ENCODE results near the gene NUB1.

NUB1 gene

GRCh38 chr7:151412318-151412717, 70.7 kb downstream of the NUB1 start:
- peaks cover 4 to 52% of the 10 kb centered on the region in 2 donors for H3K27me3 ChIP-seq
- intact Hi-C loops (cut with DNase I; ENCODE audit: low total_unique reads): loop anchor here (5.0 kb wide), 1 partner anchor 40 kb away; no protein-coding TSS in a partner anchor
- TF ChIP-seq, protein P1, sequence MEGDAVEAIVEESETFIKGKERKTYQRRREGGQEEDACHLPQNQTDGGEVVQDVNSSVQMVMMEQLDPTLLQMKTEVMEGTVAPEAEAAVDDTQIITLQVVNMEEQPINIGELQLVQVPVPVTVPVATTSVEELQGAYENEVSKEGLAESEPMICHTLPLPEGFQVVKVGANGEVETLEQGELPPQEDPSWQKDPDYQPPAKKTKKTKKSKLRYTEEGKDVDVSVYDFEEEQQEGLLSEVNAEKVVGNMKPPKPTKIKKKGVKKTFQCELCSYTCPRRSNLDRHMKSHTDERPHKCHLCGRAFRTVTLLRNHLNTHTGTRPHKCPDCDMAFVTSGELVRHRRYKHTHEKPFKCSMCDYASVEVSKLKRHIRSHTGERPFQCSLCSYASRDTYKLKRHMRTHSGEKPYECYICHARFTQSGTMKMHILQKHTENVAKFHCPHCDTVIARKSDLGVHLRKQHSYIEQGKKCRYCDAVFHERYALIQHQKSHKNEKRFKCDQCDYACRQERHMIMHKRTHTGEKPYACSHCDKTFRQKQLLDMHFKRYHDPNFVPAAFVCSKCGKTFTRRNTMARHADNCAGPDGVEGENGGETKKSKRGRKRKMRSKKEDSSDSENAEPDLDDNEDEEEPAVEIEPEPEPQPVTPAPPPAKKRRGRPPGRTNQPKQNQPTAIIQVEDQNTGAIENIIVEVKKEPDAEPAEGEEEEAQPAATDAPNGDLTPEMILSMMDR (IDR thresholded peaks at IDR 0.05): no peak

GRCh38 chr7:151413241-151413640, 71.6 kb downstream of the NUB1 start:
- H3K27ac ChIP-seq: no peak overlapping the region
- H3K4me1 ChIP-seq: peaks cover 0 to 24% (median 19%) of the 10 kb centered on the region in 4 donors
- H3K4me3 ChIP-seq: no peak overlapping the region
- peaks cover 4 to 45% of the 10 kb centered on the region in 2 donors for H3K27me3 ChIP-seq
- TF ChIP-seq, protein P1 (IDR thresholded peaks at IDR 0.05): no peak
- no peak for DNase-seq
- intact Hi-C loops (cut with DNase I; ENCODE audit: low total_unique reads): loop anchor here (5.0 kb wide), 1 partner anchor 41 kb away; no protein-coding TSS in a partner anchor
- no peaks in the 10 kb centered on the region for H3K9me3 ChIP-seq
- no peaks in the 10 kb centered on the region for H3K36me3 ChIP-seq

More at GRCh38 chr7:151412318-151412717, 70.7 kb downstream of the NUB1 start:
- no peaks in the 10 kb centered on the region for H3K36me3 ChIP-seq
- no peak overlapping the region for H3K4me3 ChIP-seq
- no peak for DNase-seq
- no peaks in the 10 kb centered on the region for H3K9me3 ChIP-seq
- H3K4me1 ChIP-seq: peaks cover 0 to 24% (median 19%) of the 10 kb centered on the region in 4 donors
- H3K27ac ChIP-seq: no peak overlapping the region

DNA sequence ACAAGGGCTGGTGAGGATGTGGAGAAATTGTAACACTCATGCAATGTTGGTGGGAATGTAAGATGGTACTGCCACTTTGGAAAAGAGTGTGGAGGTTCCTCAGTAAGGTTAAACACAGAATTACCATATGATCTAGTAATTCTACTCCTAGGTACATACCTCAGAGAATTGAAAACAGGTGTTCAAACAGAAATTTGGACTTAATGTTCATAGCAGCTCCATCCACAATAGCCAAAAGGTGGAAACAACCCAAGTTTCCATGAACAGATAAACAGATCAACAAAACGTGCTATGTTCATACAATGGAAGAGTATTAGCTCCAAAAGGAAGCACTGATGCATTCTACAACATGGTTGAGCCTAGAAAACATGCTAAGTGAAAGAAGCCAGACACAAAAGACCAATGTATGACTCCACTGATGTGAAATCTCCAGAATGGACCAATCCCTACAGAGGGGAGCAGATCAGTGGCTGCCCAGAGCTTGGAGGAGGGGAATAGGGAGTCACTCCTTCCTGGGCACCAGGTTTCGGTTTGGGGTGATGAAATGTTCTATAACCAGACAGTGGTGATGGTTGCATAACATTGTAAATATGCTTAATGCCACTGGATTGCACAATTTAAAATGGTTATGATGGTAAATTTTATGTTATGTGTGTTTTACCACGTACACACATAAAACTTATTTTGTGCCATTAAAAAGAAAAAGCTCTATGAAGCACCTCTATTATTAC, 73.9 kb downstream of the NUB1 start:
- DNase-seq: no peak
- TF ChIP-seq, protein P1 (IDR thresholded peaks at IDR 0.05): no peak
- Histone ChIP-seq H3K4me1 (peaks cover 0 to 3% (median 1%) of the 10 kb centered on the region in 4 donors), H3K27ac (no peak overlapping the region), H3K27me3 (peaks cover 0 to 22% of the 10 kb centered on the region in 2 donors), H3K4me3 (no peak overlapping the region), H3K36me3 (no peaks in the 10 kb centered on the region), H3K9me3 (peaks cover 0 to 6% (median 0%) of the 10 kb centered on the region in 3 donors)
- intact Hi-C loops (cut with DNase I; ENCODE audit: low total_unique reads): no loop called here

DNA sequence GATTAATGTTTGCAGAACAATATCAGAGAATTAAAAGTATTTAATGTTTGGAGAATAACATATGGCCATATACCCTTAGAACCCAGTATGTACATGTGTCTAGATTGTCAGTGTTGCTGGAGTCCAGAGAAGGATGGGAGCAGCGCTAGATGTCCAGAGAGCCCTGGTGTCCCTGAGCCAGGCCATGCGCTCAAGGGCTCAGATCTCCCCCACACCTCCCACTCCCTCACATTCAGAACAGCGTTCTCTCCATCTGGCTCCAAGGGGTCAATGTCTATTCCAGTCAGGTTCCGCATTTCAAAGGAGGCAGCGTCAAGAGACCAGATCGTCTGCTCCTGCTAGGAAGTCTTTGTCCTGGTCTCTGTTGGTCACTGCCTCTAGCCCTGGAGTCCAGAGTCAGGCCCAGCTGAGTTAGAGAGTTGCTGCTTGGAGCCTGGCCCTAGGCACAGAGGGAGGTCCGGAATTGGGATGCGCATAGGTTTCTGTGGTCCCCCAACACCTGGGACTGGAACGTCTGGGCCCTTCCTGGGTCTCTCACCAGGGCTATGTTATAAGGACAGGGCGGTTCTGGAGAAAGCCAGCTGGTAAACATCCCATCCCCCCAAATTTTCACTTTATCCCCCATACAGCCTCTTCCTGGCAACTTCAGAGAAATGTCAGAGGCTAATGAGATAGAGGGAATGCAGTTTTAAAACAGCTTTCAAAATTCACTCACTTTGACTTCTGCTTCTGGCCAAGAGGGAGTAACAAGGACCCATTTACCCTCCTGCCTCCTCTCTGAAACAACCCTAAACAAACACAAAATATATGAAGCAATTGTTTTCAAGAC, 74.7 kb downstream of the NUB1 start:
- no peak overlapping the region for H3K27ac ChIP-seq
- TF ChIP-seq, protein P1 (IDR thresholded peaks at IDR 0.05): no peak
- intact Hi-C loops (cut with DNase I; ENCODE audit: low total_unique reads): no loop called here
- H3K4me1 ChIP-seq: no peaks in the 10 kb centered on the region
- no peaks in the 10 kb centered on the region for H3K36me3 ChIP-seq
- H3K27me3 ChIP-seq: peaks cover 0 to 14% of the 10 kb centered on the region in 2 donors
- no peak for DNase-seq
- no peak overlapping the region for H3K4me3 ChIP-seq
- peaks cover 0 to 6% (median 0%) of the 10 kb centered on the region in 3 donors for H3K9me3 ChIP-seq

GRCh38 chr7:151416941-151417315, 75.3 kb downstream of the NUB1 start:
- intact Hi-C loops (cut with DNase I; ENCODE audit: low total_unique reads): no loop called here
- DNase-seq: no peak

More at GRCh38 chr7:151416941-151417315, 75.3 kb downstream of the NUB1 start:
- no peak overlapping the region for H3K27ac ChIP-seq
- TF ChIP-seq, protein P1 (IDR thresholded peaks at IDR 0.05): no peak
- H3K27me3 ChIP-seq: peaks cover 0 to 8% of the 10 kb centered on the region in 2 donors
- H3K4me1 ChIP-seq: no peaks in the 10 kb centered on the region
- H3K4me3 ChIP-seq: no peak overlapping the region
- H3K9me3 ChIP-seq: peaks cover 0 to 6% (median 0%) of the 10 kb centered on the region in 3 donors
- no peaks in the 10 kb centered on the region for H3K36me3 ChIP-seq

All from tibial artery (tissue), 4 donors.